Choroid plexus epithelial cell (primary cell): ENCODE data around the gene PCSK2.

Experiments
- DNase-seq: peaks from one replicate; pipeline ENCODE4 v3.0.0-alpha.2; 2010; ENCODE audit warnings: low read depth
- H3K4me3 ChIP-seq: 2 replicates; pipeline ENCODE4 v1.5.1; 2011; ENCODE audit warnings: low read depth, mild to moderate bottlenecking, control low read depth, low read length, moderate library complexity
- TF ChIP-seq, protein P1 (sequence below): conservative IDR thresholded peaks from 2 replicates; pipeline ENCODE4 v1.5.1; 2011; ENCODE audit warnings: low read depth, mild to moderate bottlenecking, control low read depth, inconsistent platforms, low read length, moderate library complexity

PCSK2 gene

DNA sequence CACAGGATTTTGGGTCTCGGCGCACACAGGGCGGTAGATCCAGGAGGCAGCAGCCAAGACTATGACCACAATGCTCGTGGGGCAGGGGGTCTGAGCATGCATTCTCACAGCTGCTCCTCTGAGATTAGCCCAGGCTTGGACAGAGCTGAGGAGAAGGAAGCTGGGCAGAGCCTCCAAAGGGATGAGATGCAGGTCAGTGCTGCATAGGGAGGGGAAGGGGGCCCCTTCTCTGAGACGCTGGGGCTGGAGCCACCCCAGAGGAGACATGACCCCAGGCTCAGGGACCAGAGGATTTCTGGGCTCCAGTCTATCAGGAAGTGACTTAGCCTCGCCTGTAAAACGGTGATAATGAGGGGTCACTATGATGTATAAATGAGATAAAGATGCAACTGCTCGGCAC, 210.4 kb downstream of the PCSK2 start:
- no peak for DNase-seq
- H3K4me3 ChIP-seq: no peak overlapping the region
- TF ChIP-seq, protein P1, sequence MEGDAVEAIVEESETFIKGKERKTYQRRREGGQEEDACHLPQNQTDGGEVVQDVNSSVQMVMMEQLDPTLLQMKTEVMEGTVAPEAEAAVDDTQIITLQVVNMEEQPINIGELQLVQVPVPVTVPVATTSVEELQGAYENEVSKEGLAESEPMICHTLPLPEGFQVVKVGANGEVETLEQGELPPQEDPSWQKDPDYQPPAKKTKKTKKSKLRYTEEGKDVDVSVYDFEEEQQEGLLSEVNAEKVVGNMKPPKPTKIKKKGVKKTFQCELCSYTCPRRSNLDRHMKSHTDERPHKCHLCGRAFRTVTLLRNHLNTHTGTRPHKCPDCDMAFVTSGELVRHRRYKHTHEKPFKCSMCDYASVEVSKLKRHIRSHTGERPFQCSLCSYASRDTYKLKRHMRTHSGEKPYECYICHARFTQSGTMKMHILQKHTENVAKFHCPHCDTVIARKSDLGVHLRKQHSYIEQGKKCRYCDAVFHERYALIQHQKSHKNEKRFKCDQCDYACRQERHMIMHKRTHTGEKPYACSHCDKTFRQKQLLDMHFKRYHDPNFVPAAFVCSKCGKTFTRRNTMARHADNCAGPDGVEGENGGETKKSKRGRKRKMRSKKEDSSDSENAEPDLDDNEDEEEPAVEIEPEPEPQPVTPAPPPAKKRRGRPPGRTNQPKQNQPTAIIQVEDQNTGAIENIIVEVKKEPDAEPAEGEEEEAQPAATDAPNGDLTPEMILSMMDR: no peak

DNA sequence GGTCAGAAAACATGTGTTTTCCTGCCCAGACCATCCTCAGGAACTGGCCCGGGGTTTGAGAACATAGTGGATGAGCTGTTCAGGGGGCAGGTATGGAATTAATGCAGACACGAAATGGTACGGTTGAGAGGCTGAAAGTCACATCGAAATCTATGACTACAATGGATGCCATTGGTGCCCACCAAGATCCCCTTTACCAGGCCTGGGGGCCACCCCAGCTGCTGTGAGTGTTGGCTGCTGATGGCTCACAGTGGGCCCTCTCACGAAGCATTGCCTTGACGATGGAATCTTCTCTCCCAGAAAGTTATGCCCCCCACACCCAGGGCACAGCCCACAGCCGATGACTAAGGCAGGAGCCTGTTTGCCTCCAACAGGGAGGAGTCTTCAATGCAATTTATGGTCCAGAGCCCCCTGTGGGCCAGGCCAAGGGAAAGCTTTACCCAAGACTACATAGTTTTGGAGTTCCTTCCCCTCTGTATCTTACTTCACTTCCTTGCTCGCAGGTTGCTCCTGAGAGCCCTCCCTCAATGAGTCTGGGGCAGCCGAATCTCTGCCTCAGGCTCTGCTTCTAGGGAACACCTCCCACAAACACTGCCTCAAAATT, 211.7 kb downstream of the PCSK2 start:
- TF ChIP-seq, protein P1: no peak
- no peak for DNase-seq
- no peak overlapping the region for H3K4me3 ChIP-seq

DNA sequence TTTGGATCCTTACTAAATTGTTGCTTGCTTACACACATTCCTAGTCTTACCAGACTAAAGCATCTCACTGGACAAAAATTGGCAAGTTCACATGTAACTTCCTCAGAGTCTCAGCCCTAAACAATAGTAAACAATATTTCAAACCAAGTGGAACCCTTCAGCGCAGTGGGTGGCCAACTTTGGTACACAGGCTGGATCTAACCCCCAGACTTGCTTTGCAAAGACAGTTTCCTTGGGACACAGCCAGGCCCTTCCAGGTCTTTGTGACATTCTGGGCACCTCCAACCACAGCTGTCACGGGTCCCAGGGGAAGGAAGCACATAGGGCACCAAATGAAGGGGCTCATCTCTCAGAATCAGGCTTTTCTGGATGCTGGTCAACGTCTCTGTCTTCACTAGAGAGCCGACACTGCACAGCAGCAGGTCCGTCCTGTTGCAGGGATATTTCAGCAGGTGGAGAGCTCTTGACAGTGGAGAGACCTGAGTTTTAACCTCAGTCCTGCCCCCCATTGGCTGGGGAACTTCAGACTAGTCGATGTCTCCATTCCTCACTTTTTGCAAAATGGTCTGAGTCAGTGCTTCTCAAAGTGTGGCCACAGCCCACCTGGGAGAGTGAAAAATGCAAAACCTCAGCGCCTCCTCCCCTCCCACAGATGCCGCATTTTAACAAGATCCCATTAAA, 212.9 kb downstream of the PCSK2 start:
- H3K4me3 ChIP-seq: no peak overlapping the region
- TF ChIP-seq, protein P1: no peak
- no peak for DNase-seq

DNA sequence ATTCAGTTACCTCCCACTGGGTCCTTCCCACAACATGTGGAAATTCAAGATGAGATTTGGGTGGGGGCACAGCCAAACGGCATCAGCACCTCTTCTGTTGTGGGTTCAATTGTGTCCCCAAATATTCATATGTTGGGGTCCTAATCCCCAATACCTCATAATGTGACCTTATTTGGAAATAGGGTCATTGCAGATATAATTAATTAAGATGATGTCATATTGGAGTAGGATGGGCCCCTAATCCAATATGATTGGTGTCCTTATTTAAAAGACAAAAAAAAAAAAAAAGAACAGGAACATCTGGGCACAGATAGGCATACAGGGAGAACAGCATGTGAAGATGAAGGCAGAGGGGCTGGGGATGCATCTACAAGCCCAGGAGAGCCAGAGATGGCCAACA, 214.9 kb downstream of the PCSK2 start:
- TF ChIP-seq, protein P1: no peak
- H3K4me3 ChIP-seq: no peak overlapping the region
- no peak for DNase-seq

DNA sequence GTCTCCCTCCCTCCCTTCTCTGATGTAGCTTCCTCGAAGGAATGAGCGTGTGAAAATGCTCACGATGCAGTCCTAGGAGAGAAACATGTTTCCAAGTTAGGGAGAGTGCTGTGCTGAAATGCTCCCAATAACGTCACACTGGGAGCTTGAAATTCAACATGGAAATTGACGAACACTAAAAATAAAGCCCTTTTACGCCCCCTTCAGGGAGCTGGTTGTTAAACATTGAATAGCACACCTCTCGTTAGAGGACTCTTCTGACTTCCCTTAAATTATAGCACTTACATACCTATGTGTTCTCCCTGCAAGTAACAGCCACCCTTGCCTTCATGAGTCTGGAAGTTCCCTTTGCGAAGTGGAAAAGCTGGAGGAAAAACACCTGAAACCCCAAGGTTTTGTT, 215.7 kb downstream of the PCSK2 start:
- TF ChIP-seq, protein P1: no peak
- H3K4me3 ChIP-seq: no peak overlapping the region
- peak; percentile 2 for DNase-seq

DNA sequence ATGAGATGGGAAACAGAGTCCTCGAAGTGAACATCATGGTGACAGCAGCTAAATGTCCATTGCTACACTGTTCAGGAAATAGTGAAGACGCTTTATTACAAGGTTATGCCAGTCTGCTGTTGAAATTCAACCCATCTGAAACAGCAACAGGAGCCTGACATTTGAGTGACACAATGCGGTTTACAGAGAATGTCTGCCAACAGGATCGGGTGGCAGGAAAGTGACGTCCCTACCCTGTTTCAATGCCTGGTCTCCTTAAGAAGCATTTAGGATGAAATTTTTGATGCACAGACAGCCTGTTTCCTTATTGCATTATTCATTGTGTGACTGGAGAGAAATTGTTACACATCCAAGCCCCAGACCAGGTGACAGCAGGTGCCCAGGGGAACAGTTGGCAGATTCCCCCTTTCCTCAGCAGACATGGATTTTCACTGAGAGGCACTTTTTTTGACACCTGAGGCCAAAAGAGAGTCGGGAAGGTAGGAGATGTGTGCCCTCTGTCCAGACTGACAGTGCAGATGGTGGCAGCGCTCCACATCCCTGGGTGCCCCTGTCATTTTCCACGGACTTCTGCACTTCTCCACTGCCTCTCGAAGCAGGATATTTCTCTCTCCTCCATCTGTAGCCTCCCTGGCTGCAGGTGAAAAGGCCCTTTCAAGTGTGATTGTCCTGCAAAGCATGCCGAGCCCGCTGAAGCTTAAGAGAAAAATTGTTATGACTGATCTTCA, 216.5 kb downstream of the PCSK2 start:
- TF ChIP-seq, protein P1: no peak
- DNase-seq: no peak
- H3K4me3 ChIP-seq: no peak overlapping the region
